ENCODE data around the gene MUC13. TPM values are rescaled to one million over a fixed set of nuclear protein-coding genes. Genes with fewer than 3 reads are reported as not detected.

MUC13 gene
- total RNA-seq, 1 experiment from 2014 or later = not detected

DNA sequence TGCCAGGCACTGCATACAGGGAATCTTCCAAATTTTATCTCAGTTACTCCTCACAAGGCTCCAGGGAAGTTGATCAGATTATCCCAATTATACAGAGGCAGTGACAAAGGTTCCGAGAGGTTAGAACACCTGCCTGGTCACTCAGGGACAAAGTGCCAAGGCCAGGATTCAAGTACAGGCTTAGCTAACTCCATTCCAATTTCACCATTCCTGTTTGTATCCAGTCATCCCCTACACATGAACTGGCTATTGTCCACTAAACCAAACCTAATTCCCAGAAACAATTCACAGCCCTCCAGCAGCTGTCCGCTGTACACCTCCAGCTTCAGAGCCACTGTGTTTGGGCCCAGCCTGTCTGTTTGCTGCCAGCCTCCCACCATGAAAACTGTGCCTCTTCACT, 16.0 kb downstream of the MUC13 start:
- no peak overlapping the region for H2BK15ac ChIP-seq (ENCODE audit: low read depth, low read length)
- no peak overlapping the region for H3K27ac ChIP-seq (ENCODE audit: insufficient read length, low read depth, low read length)
- no CpG with 5 or more reads among the region's 2 CpGs for WGBS (ENCODE audit: extremely low coverage, insufficient read length, low lambda C conversion rate)
- H3K27me3 ChIP-seq (ENCODE audit: insufficient read depth, low read length) = no peaks in the 10 kb centered on the region
- no peak overlapping the region for H3K56ac ChIP-seq (ENCODE audit: insufficient read length, low read depth, low read length)
- no peak overlapping the region for H2BK120ac ChIP-seq (ENCODE audit: low read depth, low read length, poor library complexity, severe bottlenecking)
- H3K9ac ChIP-seq (ENCODE audit: extremely low read depth, insufficient read length, low read length) = no peak overlapping the region
- H3K4me2 ChIP-seq (ENCODE audit: insufficient read depth, insufficient read length, low read length) = no peak overlapping the region
- Mint-ChIP-seq H3K4me3 (no peak overlapping the region), H3K4me1 (no peaks in the 10 kb centered on the region), H3K36me3 (ENCODE audit: insufficient read depth in 1 of 3, low read depth in 3 of 3) (no peaks in the 10 kb centered on the region), H3K9me3 (no peaks in the 10 kb centered on the region), H3K27ac (no peak overlapping the region), H3K27me3 (ENCODE audit: low read depth) (no peaks in the 10 kb centered on the region)
- H2BK12ac ChIP-seq (ENCODE audit: insufficient read length, low read depth, low read length) = no peak overlapping the region
- no peak overlapping the region for H4K8ac ChIP-seq (replicated peaks; ENCODE audit: insufficient read length, low read depth, low read length)
- H3T11ph ChIP-seq (ENCODE audit: low read length) = no peak overlapping the region
- no peaks in the 10 kb centered on the region for H3K79me2 ChIP-seq (ENCODE audit: insufficient read depth, low read length)
- H2AFZ ChIP-seq (ENCODE audit: low read length) = no peak overlapping the region
- H2BK20ac ChIP-seq (ENCODE audit: low read depth, low read length, poor library complexity, severe bottlenecking) = no peak overlapping the region
- H3K18ac ChIP-seq (ENCODE audit: insufficient read length, low read depth, low read length) = no peak overlapping the region
- H3K23ac ChIP-seq (ENCODE audit: insufficient read length, low read depth, low read length) = no peak overlapping the region
- H3K9me3 ChIP-seq (ENCODE audit: control insufficient read depth, low read depth, low read length) = no peaks in the 10 kb centered on the region
- H2AK5ac ChIP-seq (ENCODE audit: insufficient read length, low read length) = no peak overlapping the region
- H2BK5ac ChIP-seq (ENCODE audit: insufficient read length, low read length) = no peak overlapping the region
- H3K4ac ChIP-seq (ENCODE audit: low read depth, low read length) = no peak overlapping the region
- H3K79me1 ChIP-seq (ENCODE audit: insufficient read depth, low read depth, low read length, poor library complexity, severe bottlenecking) = no peaks in the 10 kb centered on the region
- no peak overlapping the region for H4K91ac ChIP-seq (ENCODE audit: insufficient read length, low read depth, low read length)
- H3K4me1 ChIP-seq (ENCODE audit: insufficient read depth, low read length) = 0 out of 2 replicates have a peak, but pooled peaks cover 2% of the 10 kb centered on the region
- H3K14ac ChIP-seq (ENCODE audit: insufficient read depth, low read length) = no peak overlapping the region
- DNase-seq = no peak
- H3K23me2 ChIP-seq (ENCODE audit: insufficient read length, low read depth, low read length, poor library complexity, severe bottlenecking) = no peaks in the 10 kb centered on the region
- no peak overlapping the region for H4K5ac ChIP-seq (ENCODE audit: insufficient read length, low read depth, low read length)
- TF ChIP-seq, protein P1, sequence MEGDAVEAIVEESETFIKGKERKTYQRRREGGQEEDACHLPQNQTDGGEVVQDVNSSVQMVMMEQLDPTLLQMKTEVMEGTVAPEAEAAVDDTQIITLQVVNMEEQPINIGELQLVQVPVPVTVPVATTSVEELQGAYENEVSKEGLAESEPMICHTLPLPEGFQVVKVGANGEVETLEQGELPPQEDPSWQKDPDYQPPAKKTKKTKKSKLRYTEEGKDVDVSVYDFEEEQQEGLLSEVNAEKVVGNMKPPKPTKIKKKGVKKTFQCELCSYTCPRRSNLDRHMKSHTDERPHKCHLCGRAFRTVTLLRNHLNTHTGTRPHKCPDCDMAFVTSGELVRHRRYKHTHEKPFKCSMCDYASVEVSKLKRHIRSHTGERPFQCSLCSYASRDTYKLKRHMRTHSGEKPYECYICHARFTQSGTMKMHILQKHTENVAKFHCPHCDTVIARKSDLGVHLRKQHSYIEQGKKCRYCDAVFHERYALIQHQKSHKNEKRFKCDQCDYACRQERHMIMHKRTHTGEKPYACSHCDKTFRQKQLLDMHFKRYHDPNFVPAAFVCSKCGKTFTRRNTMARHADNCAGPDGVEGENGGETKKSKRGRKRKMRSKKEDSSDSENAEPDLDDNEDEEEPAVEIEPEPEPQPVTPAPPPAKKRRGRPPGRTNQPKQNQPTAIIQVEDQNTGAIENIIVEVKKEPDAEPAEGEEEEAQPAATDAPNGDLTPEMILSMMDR (conservative IDR thresholded peaks at IDR 0.05) = no peak
- H4K20me1 ChIP-seq (ENCODE audit: control insufficient read depth, insufficient read depth, insufficient read length) = no peaks in the 10 kb centered on the region
